DOHH2 (cell line): ENCODE results near the gene REPIN1.

Source experiments
- H3F3A ChIP-seq: fragments of 200-600 bp; sonication (generic), shearing (Covaris generic); 2 replicates; pipeline ENCODE4 v1.6.0; 2016; ENCODE audit warnings: antibody characterized with exemption, mild to moderate bottlenecking; ENCODE audit not compliant: control insufficient read depth, insufficient read depth
- H3K27ac ChIP-seq: fragments of 200-600 bp; sonication (generic); 2 replicates; pipeline ENCODE4 v1.5.1; 2014; ENCODE audit warnings: low read depth, mild to moderate bottlenecking, low read length, moderate library complexity
- H3K27me3 ChIP-seq: fragments of 200-600 bp; sonication (generic); 2 replicates; pipeline ENCODE4 v1.6.1; 2014; ENCODE audit warnings: mild to moderate bottlenecking, low read length, mixed read lengths; ENCODE audit not compliant: control insufficient read depth
- H3K36me3 ChIP-seq: fragments of 200-600 bp; sonication (generic); 2 replicates; pipeline ENCODE4 v1.6.1; 2014; ENCODE audit warnings: mild to moderate bottlenecking, low read length, moderate library complexity, mixed read lengths; ENCODE audit not compliant: control insufficient read depth
- H3K4me1 ChIP-seq: fragments of 200-600 bp; sonication (generic); 2 replicates; pipeline ENCODE4 v1.6.1; 2014; ENCODE audit warnings: mild to moderate bottlenecking, low read length, mixed read lengths; ENCODE audit not compliant: control insufficient read depth
- H3K4me2 ChIP-seq: fragments of 200-600 bp; sonication (generic); 2 replicates; pipeline ENCODE4 v1.6.0; 2014; ENCODE audit warnings: mild to moderate bottlenecking, low read length, moderate library complexity
- H3K4me3 ChIP-seq: fragments of 200-600 bp; sonication (generic); 2 replicates; pipeline ENCODE4 v1.5.1; 2014; ENCODE audit warnings: mild to moderate bottlenecking, low read length, mixed read lengths
- H3K79me2 ChIP-seq: fragments of 200-600 bp; sonication (generic); 2 replicates; pipeline ENCODE4 v1.6.1; 2014; ENCODE audit warnings: mild to moderate bottlenecking, low read length, mixed read lengths; ENCODE audit not compliant: control insufficient read depth
- H3K9me2 ChIP-seq: fragments of 200-600 bp; sonication (generic); replicated peaks from 2 replicates; pipeline ENCODE4 v1.6.1; 2014; ENCODE audit warnings: mild to moderate bottlenecking, low read length, mixed read lengths; ENCODE audit not compliant: control insufficient read depth
- H3K9me3 ChIP-seq: fragments of 200-600 bp; sonication (generic); 2 replicates; pipeline ENCODE4 v1.6.1; 2014; ENCODE audit warnings: antibody characterized with exemption, low read length, mixed read lengths; ENCODE audit not compliant: control insufficient read depth, insufficient read depth
- H4K20me1 ChIP-seq: fragments of 200-600 bp; sonication (generic); 2 replicates; pipeline ENCODE4 v1.6.0; 2014; ENCODE audit warnings: low read depth, mild to moderate bottlenecking, antibody characterized with exemption, low read length, moderate library complexity; ENCODE audit not compliant: control insufficient read depth, insufficient read depth
- CTCF ChIP-seq: fragments of 200-600 bp; sonication (generic); IDR thresholded peaks from one replicate; pipeline ENCODE4 v1.5.1; 2014; ENCODE audit warnings: antibody characterized with exemption, mild to moderate bottlenecking, low read depth, low read length; ENCODE audit not compliant: poor library complexity, severe bottlenecking
- EZH2phosphoT487 ChIP-seq: fragments of 200-600 bp; sonication (generic); IDR thresholded peaks from 2 replicates; pipeline ENCODE4 v1.6.1; 2017; ENCODE audit warnings: borderline replicate concordance, mild to moderate bottlenecking, antibody characterized with exemption, low read length, moderate library complexity, mixed read lengths

REPIN1 gene

DNA sequence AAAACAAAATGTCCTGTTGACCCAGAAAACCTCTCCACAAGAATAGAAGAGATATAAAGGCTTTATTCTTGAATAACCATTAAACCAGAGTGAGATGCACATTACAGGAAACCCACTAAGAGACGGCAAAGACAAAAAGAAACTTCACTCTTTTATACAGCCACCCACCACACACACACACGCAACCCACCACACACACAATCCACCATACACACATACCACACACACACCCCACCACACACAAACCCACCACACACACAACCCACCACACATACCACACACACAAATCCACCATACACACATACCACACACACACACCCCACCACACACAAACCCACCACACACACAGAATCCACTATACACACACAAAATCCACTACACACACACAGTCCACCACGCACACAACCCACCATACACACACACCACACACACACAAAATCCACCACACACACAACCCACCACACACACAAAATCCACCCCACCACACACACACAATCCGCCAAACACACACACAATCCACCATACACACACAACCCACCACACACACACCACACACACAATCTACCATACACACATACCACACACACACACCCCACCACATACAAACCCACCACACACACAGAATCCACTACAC, 9.5 kb upstream of the REPIN1 start:
- Histone ChIP-seq H3K4me1 (peaks cover 65% of the 10 kb centered on the region), H3K4me2 (no peak overlapping the region), H4K20me1 (no peaks in the 10 kb centered on the region), H3K4me3 (no peak overlapping the region), H3K36me3 (no peaks in the 10 kb centered on the region), H3F3A (peaks cover 20% of the 10 kb centered on the region), H3K9me3 (no peaks in the 10 kb centered on the region), H3K27ac (no peak overlapping the region), H3K27me3 (no peaks in the 10 kb centered on the region), H3K9me2 (no peaks in the 10 kb centered on the region), H3K79me2 (no peaks in the 10 kb centered on the region)
- no peak for TF ChIP-seq CTCF
- no peak for TF ChIP-seq EZH2phosphoT487

DNA sequence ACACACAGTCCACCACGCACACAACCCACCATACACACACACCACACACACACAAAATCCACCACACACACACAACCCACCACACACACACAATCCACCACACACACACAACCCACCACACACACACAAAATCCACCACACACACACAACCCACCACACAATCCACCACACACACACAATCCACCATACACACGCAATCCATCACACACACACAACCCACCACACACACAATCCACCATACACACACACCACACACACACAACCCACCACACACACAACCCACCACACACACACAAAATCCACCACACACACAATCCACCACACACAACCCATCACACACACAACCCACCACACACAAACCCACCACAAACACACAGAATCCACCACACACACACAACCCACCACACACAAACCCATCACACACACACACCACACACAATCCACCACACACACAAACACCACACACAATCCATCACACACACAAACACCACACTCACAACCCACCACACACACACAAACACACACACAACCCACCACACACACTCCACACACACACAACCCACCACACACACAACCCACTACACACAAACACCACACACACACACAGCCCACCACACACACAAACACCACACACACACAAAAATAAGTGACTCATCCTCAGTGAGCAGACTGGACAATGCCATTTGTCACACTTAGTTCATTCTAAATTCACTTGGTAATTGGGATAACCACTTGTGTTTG, 8.8 kb upstream of the REPIN1 start:
- Histone ChIP-seq H3K9me3 (no peaks in the 10 kb centered on the region), H3K4me1 (peaks cover 71% of the 10 kb centered on the region), H3K4me2 (no peak overlapping the region), H3K79me2 (no peaks in the 10 kb centered on the region), H3K36me3 (no peaks in the 10 kb centered on the region), H3K27me3 (no peaks in the 10 kb centered on the region), H4K20me1 (no peaks in the 10 kb centered on the region), H3K27ac (no peak overlapping the region), H3K9me2 (no peaks in the 10 kb centered on the region), H3K4me3 (no peak overlapping the region), H3F3A (peaks cover 25% of the 10 kb centered on the region)
- TF ChIP-seq EZH2phosphoT487: no peak
- TF ChIP-seq CTCF: no peak

- H3K27me3 ChIP-seq: no peaks in the 10 kb centered on the region
- no peak overlapping the region for H3K27ac ChIP-seq
- H3K4me2 ChIP-seq: no peak overlapping the region
- TF ChIP-seq EZH2phosphoT487 (no peak), CTCF (no peak)
- no peaks in the 10 kb centered on the region for H3K9me2 ChIP-seq
- peaks cover 27% of the 10 kb centered on the region for H3F3A ChIP-seq
- no peaks in the 10 kb centered on the region for H3K79me2 ChIP-seq
- no peaks in the 10 kb centered on the region for H3K9me3 ChIP-seq
- peaks cover 71% of the 10 kb centered on the region for H3K4me1 ChIP-seq
- no peaks in the 10 kb centered on the region for H3K36me3 ChIP-seq
- H4K20me1 ChIP-seq: no peaks in the 10 kb centered on the region
- no peak overlapping the region for H3K4me3 ChIP-seq
Observed at GRCh38 chr7:150360363-150361058, 8.1 kb upstream of the REPIN1 start.
